Measurements from ENCODE around the gene COL23A1. TPM values are rescaled to one million over a fixed set of nuclear protein-coding genes. Genes with fewer than 3 reads are reported as not detected.

Gene COL23A1
- total and polyA plus RNA-seq, 2 donors (not counting 1 experiment from before 2014, with no cell fraction given): 0.20 TPM; not detected in 1

GRCh38 chr5:178496642-178497041 is 93.6 kb downstream of the COL23A1 start:
- no peaks in the 10 kb centered on the region for H3K79me2 ChIP-seq (ENCODE audit: control insufficient read depth, insufficient read depth, low read length)
- ChIA-PET CTCF (no interaction called here), POLR2A (no interaction called here)
- H3K27me3 Mint-ChIP-seq: peaks cover 15% of the 10 kb centered on the region
- no peaks in the 10 kb centered on the region for H4K20me1 ChIP-seq (ENCODE audit: control insufficient read depth, insufficient read depth, low read length, poor library complexity, severe bottlenecking)
- H3K9me3 Mint-ChIP-seq (ENCODE audit: insufficient read depth): no peaks in the 10 kb centered on the region
- H3K4me1 ChIP-seq (ENCODE audit: control insufficient read depth in 2 of 2, insufficient read depth in 2 of 2, low read length in 2 of 2): no peaks in the 10 kb centered on the region
- no CpG with 5 or more reads among the region's 1 CpG for WGBS (ENCODE audit: insufficient coverage)
- TF ChIP-seq, protein P1, sequence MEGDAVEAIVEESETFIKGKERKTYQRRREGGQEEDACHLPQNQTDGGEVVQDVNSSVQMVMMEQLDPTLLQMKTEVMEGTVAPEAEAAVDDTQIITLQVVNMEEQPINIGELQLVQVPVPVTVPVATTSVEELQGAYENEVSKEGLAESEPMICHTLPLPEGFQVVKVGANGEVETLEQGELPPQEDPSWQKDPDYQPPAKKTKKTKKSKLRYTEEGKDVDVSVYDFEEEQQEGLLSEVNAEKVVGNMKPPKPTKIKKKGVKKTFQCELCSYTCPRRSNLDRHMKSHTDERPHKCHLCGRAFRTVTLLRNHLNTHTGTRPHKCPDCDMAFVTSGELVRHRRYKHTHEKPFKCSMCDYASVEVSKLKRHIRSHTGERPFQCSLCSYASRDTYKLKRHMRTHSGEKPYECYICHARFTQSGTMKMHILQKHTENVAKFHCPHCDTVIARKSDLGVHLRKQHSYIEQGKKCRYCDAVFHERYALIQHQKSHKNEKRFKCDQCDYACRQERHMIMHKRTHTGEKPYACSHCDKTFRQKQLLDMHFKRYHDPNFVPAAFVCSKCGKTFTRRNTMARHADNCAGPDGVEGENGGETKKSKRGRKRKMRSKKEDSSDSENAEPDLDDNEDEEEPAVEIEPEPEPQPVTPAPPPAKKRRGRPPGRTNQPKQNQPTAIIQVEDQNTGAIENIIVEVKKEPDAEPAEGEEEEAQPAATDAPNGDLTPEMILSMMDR (IDR thresholded peaks at IDR 0.05): no peak
- TF ChIP-seq EZH2 (IDR thresholded peaks at IDR 0.05; ENCODE audit: borderline replicate concordance, insufficient read depth, low read depth, low read length, poor library complexity, severe bottlenecking): no peak
- peaks cover 0 to 8% (median 0%) of the 10 kb centered on the region in 4 experiments for H3K27me3 ChIP-seq (replicated peaks in 1 of 4; ENCODE audit: control extremely low read depth in 1 of 4, control insufficient read depth in 3 of 4, insufficient read depth in 4 of 4, low read length in 3 of 4)
- H2AFZ ChIP-seq (ENCODE audit: insufficient read depth, low read depth, low read length, poor library complexity, severe bottlenecking): no peak overlapping the region
- ATAC-seq (ENCODE audit: low read depth) (no peak), DNase-seq (no peak)
- peaks cover 0 to 6% (median 0%) of the 10 kb centered on the region in 3 donors for H3K9me3 ChIP-seq (ENCODE audit: control extremely low read depth in 1 of 3, control insufficient read depth in 2 of 3, insufficient read depth in 1 of 3, low read length in 2 of 3)
- no peak overlapping the region for H3K27ac Mint-ChIP-seq
- no peaks in the 10 kb centered on the region for H3K4me1 Mint-ChIP-seq
- H3K9ac ChIP-seq (ENCODE audit: low read length): no peak overlapping the region
- no peak overlapping the region for H3K4me3 Mint-ChIP-seq
- no peak overlapping the region for H3K4me3 ChIP-seq (ENCODE audit: control extremely low read depth in 1 of 5, extremely low read depth in 1 of 5, insufficient read depth in 1 of 5, low read depth in 2 of 5, low read length in 4 of 5)
- H3K27ac ChIP-seq (ENCODE audit: low read length in 2 of 2): no peak overlapping the region
- no peaks in the 10 kb centered on the region for H3K36me3 ChIP-seq (replicated peaks in 1 of 2; ENCODE audit: control extremely low read depth in 1 of 2, control insufficient read depth in 1 of 2, extremely low read depth in 1 of 2, insufficient read depth in 2 of 2, low read length in 1 of 2)
- intact Hi-C loops (cut with micrococcal nuclease): no loop called here
- no peak overlapping the region for H3K4me2 ChIP-seq (replicated peaks; ENCODE audit: low read depth, low read length, poor library complexity, severe bottlenecking)

- no peaks in the 10 kb centered on the region for H3K4me1 Mint-ChIP-seq
- Histone ChIP-seq H4K20me1 (ENCODE audit: control insufficient read depth, insufficient read depth, low read length, poor library complexity, severe bottlenecking) (no peaks in the 10 kb centered on the region), H3K36me3 (replicated peaks in 1 of 2; ENCODE audit: control extremely low read depth in 1 of 2, control insufficient read depth in 1 of 2, extremely low read depth in 1 of 2, insufficient read depth in 2 of 2, low read length in 1 of 2) (no peaks in the 10 kb centered on the region), H3K4me1 (ENCODE audit: control insufficient read depth in 2 of 2, insufficient read depth in 2 of 2, low read length in 2 of 2) (no peaks in the 10 kb centered on the region), H3K9me3 (ENCODE audit: control extremely low read depth in 1 of 3, control insufficient read depth in 2 of 3, insufficient read depth in 1 of 3, low read length in 2 of 3) (peaks cover 0 to 3% (median 0%) of the 10 kb centered on the region in 3 donors), H3K79me2 (ENCODE audit: control insufficient read depth, insufficient read depth, low read length) (no peaks in the 10 kb centered on the region), H3K4me2 (replicated peaks; ENCODE audit: low read depth, low read length, poor library complexity, severe bottlenecking) (no peak overlapping the region), H3K27me3 (replicated peaks in 1 of 4; ENCODE audit: control extremely low read depth in 1 of 4, control insufficient read depth in 3 of 4, insufficient read depth in 4 of 4, low read length in 3 of 4) (peaks cover 0 to 8% (median 0%) of the 10 kb centered on the region in 4 experiments), H3K9ac (ENCODE audit: low read length) (no peak overlapping the region), H2AFZ (ENCODE audit: insufficient read depth, low read depth, low read length, poor library complexity, severe bottlenecking) (no peak overlapping the region), H3K4me3 (ENCODE audit: control extremely low read depth in 1 of 5, extremely low read depth in 1 of 5, insufficient read depth in 1 of 5, low read depth in 2 of 5, low read length in 4 of 5) (no peak overlapping the region), H3K27ac (ENCODE audit: low read length in 2 of 2) (no peak overlapping the region)
- intact Hi-C loops (cut with micrococcal nuclease): no loop called here
- ChIA-PET POLR2A (no interaction called here), CTCF (no interaction called here)
- no CpG with 5 or more reads among the region's 5 CpGs for WGBS (ENCODE audit: insufficient coverage)
- no peaks in the 10 kb centered on the region for H3K9me3 Mint-ChIP-seq (ENCODE audit: insufficient read depth)
- H3K27ac Mint-ChIP-seq: no peak overlapping the region
- ATAC-seq (ENCODE audit: low read depth) (no peak), DNase-seq (no peak)
- H3K27me3 Mint-ChIP-seq: peaks cover 15% of the 10 kb centered on the region
- TF ChIP-seq, protein P1 (IDR thresholded peaks at IDR 0.05): no peak
- TF ChIP-seq EZH2 (IDR thresholded peaks at IDR 0.05; ENCODE audit: borderline replicate concordance, insufficient read depth, low read depth, low read length, poor library complexity, severe bottlenecking): no peak
- no peak overlapping the region for H3K4me3 Mint-ChIP-seq
Observed at GRCh38 chr5:178496214-178496613, 94.0 kb downstream of the COL23A1 start.

All from B cell (primary cell).